GM19397 (cell line): ENCODE results near the gene OSBP2.

Source experiments
- ATAC-seq: cut with Tn5 transposase; IDR thresholded peaks from one replicate; pipeline ENCODE4 v1.9.1; 2021; ENCODE audit warnings: mild to moderate bottlenecking, moderate library complexity; ENCODE audit not compliant: unreplicated experiment

Gene OSBP2

DNA sequence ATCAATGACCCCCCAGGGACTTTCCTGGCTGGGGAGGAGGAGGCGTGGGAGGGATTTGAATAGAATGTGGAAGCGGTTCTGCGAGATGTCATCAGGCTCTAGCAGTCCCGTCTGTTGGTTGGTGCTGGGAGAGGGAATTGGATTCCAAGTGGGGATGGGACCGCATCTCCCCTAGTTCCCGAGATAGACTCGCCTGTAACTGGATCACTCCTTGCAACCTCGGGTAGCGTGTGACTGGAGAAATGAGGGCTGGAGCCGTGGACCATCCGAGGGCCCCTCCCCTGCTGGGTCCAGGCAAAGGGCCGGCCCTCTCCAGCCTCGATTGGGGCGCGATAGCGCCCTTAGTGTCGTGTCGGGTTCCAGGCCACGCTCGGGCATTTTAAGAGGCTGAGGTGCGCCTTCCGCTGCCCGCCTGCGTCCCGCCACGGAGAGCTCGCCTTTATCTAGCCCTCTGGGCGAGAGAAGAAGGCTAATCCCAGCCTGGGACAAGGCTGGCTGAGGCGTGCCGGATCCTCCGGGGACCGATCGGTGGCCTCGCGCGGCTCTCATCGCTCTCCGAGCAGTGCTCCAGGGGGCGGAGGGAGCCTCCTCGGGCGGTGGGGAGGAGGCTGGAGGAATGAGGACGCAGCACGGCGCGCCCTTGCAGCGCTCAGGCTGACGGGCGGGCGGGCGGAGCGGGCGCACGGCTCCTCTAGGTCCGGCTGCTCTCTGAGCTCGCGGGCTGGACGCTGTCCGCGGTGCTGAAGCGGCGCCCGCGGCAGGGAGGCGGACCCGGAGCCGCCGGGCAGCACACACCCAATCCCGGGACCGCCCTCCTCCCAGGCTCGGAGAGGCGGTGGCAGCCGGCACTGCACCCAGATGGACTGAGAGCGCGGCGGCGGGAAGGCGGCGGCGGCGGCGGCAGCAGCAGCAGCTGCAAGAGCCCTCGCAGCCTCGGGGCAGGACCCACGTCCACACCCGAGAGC is 107.8 kb downstream of the OSBP2 start:
- ATAC-seq = no peak

DNA sequence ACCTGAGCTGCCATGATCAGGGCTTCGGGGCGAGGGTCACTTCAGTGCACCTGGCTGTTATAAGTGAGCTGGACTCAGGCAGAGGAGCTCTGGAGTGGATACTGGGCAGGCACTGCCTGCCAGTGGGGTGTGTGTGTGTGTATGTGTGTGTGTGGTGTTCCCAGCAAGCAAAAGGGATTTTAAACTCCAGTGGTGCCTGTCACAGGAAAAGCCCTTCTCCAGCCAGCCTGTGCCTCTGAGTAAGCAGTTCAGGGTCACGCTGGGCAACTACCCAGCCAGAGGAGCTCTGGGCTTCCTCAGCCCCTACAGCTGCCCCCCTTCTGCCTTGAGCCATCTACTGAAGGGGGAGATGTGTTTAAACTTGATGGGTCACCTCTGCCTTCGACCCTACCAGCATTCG is 109.0 kb downstream of the OSBP2 start:
- ATAC-seq = no peak

DNA sequence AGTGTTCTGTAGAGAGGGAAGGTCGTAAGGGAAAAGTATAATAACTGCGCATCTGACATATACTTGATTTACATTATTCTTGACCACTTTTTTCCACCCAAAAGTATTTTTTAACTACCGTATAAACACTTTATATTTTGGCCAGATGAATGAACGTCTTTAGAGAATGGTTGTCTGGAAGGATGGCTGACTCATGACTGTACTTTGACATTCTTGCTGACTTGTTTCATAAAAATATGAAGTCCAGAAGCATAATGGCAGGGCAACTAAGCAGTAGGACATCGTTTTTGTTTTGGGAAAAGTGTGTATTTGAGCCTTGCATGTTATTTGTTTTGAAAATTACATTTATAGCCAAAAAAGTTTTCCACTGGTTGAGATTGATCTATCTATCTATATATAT is 110.0 kb downstream of the OSBP2 start:
- ATAC-seq = no peak

DNA sequence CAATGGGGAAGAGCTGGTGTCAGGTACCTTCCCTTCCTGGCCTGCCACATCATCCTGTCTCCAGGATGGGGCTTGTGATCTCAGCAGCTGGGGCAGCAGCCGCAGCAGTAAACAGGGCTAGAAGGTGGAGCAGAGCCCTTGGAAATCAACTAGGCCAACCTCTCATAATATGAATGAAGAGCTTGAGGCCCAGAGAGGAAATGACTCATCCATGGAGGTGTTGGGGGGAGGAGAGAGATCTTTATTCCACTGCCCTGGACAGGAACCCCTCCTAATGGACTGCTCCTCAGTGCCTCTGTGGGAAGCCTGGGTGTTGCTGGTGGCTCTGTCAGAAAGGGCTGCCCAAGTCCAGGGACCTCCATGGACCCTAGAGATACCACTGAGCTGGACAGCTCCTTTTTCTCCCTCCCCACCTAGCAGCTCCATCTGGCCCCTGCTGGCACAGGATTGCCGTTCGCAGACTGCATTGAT is 111.8 kb downstream of the OSBP2 start:
- ATAC-seq = no peak

DNA sequence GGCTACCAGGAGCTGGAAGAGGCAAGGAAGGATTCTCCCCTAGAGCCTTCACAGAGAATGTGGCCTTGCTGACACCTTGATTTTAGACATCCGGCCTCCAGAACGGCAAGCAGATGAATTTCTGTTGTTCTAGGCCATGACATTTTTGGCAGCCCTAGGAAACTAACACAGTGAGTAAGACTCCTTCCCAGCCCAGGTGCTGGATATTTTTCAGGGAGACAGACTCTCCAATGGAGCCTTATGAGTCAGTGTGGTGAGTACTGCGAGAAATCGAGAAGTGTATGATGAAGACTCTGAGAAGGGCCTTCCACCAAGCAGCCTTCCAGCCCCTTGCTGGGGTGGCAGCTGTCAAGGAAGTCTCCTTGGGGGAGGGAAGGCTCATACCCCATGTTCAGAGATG is 114.4 kb downstream of the OSBP2 start:
- ATAC-seq = no peak

DNA sequence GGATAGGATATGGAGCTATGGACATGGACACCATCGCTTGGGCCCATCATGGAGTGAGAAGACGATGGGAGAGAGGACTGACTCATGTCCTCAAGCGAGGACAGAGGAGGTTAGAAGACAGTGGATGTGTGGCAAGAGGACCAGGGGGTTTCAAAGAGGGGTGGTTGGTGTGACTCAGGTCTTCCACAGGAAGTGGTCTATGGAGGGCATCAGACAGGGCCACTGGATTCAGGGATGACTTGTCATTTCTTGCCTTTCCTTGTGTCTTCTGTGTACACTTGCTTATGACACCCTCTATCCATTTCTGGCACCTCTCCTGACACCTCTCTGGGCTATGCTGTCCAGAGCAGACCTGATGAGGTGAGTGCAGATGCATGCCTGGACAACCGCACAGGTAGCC is 115.4 kb downstream of the OSBP2 start:
- no peak for ATAC-seq

DNA sequence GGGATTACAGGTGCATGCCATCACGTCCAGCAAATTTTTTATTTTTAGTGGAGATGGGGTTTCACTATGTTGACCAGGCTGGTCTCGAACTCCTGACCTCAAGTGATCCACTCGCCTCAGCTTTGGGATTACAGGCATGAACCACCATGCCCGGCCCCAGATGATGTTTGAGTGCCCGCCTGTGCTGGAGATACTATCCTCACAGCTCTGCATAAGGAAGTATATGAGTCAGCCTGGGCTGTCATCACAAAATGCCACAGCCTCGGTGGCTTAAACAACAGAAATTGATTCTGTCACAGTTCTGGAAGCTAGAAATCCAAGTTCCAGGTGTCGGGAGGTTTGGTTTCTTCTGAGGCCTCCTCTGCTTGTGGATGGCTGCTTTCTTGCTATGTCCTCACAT is 119.3 kb downstream of the OSBP2 start:
- no peak for ATAC-seq

DNA sequence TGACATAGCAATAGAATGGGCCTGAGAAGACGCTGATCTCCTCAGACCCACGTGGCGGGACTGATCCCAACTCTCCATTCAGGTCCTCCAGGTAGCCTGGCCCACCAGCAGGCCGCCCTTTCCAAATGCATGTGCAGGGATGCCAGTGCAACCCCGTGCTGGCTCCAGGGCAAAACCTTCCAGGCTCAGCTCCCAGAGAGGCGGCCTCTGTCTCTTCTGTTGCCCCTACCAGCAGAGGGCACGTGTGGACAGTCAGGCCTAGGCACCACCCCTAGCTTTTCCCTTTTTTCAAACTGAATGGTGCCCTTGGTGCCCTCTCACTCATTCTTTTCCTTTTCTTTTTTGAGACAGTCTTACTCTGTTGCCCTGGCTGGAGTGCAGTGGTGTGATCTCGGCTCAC is 121.7 kb downstream of the OSBP2 start:
- ATAC-seq = no peak

DNA sequence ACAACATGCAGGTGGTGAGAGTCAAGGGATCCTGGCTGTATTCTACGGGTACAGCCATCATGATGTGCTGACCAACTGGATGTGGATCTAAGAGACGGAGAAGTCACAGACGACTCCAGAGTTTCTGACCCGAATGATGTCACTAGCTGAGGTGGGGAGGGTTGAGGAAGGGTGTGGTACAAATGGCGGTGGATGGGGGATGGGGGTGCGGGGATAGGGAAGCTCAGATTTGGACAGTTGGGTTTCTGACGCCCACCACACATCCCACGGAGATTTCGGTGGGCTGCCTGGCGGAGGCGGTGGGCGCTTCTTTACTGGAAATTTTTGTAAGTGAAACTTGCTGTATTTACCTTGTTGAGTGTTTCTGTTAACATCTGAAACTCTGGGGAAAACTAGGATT is 126.7 kb downstream of the OSBP2 start:
- no peak for ATAC-seq

DNA sequence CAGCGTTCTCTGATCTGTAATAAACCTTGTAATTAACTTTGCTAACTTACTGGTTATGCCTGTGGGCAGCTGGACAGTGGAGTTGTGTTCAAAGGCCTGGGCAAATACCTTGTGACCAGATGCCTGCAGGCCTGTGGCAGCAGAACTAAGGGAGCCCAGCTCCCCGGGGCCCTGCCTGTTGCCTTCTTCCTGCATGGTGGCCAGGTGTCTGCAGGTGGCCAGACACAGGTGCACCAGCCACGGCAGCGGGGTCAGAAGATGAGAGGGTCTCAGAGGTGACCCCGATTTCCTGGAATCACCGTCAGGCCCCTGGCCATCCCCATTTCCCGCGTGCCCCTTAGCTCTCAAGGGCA is 127.2 kb downstream of the OSBP2 start:
- no peak for ATAC-seq

DNA sequence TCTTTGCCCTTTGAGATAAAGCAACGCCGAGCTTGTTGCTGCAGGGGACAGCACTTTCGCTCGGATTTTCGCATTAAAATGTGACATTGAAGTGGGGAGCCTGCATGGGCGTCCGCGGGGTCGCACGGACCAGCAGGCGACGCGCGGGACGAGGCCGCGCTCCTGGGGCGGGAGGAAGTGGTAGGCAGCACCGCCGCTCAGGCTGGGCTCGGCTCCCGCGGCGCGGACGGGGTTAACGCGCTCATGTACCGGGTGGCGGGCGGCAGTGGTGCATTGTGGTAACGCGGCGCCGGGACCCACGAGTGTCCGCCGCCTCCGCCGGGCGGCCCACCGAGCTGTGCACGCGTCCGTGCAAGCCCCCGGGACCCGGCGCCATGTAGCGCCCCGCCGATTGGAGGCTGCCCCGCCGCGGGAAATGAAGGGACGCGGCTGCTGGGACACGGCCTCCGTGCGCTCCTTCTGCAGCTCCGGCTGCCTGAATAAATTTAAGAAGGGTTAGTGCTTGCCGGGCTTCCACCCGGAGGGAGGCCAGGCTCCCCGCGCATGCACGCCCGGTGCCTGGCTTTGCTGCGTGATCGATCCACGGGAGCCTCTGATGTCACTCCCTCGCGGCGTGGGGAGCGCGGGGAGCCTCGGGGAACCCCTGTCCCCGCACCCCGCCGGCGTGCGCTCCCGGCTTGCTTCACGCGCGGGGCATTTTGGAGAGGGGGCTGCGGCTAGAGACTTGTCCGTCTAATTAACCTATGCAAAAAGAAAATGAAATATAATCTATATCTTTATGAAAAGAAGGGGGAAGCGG is 127.7 kb downstream of the OSBP2 start:
- no peak for ATAC-seq

DNA sequence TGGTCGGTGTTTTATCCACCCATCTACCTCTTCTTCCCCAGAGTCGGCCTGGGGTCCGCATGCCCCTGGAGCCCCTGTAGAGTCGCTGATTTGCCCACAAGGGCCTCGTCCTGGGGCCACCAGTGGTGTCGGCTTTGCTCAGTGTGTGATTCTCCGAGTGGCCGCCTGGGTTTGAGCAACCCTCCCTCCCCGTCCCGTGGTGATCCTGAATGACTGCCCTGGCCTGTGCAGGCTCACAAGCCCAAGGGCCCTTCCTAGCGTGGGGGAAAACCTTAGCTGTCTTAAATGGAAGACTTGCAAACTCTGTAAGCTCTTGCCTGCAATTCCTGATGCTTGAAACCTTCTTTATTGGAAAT is 128.3 kb downstream of the OSBP2 start:
- no peak for ATAC-seq

DNA sequence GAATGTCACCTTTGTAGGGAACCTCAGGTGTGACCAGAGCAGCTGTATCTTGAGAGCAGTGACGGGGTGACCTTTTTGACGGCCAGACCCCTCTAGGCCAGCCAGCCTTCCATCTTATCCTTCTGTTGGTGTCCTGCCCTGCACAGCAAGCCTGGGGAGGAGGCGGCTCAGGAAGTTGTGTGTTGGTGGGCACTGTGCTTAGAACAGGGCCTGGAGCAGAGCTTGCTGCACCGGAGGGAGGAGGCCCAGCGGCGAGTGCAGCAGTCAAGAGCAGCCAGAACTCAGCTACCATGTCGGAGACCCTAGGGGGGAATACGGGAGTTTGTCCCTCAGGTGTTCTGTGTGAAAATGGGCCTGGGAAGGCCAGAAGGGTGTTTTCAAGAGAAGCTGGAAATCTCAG is 129.4 kb downstream of the OSBP2 start:
- no peak for ATAC-seq

DNA sequence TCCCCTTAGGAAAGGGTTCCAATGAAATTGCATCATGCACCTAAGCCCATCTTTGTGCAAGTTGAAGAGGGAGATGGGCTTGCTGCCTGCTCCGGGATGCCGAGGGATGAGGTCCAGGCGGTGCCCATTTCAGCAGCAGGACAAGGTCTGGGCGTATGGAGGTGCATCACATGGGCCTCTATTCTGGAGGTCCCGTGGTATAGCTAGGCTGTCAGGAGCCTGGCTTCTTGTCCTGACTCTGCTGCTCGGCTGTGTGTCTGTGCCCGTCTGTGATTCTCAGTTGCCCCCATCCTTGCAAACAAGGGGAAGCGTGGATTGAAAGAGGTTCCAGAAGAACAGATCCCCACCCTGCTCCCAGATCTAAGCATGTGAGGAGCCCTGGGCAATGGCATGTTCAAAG is 130.0 kb downstream of the OSBP2 start:
- no peak for ATAC-seq

DNA sequence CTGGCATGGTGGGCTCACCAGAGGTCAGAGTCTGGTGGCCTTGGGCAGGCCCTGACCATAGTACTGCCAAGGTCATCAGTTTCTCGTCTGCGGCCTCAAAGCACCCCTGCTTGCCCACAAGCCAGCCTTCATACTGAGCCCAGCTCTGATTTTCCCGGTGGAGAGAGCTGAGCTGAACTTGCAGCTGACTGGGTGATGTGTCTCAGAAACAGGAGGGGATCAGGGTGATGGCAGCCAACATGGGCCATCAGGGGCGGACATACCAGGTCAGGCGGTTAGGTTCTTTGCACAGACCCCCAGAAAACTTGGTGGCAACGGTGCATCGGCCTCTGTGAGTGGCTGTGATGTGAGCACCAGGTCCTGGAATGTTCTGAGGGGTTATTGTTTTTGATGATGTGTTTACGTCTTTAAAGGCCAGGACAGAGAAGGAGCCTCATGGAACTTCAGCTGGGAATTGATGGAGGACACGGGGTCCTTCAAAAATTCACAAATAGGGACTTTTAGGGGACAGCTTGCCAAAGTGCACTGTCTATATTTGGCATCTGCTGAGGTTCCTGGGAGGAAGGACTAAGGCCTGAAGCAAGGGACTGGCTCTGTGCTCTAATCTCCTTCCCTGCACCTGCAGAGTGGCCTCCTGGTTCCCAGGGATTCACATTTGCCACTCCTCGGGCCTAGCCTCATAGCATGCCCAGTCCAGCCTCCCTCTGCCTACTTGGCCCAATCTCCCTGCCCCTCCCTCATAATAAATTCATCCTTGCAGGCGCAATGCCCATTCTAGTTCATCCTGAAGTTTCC is 131.2 kb downstream of the OSBP2 start:
- ATAC-seq = no peak

DNA sequence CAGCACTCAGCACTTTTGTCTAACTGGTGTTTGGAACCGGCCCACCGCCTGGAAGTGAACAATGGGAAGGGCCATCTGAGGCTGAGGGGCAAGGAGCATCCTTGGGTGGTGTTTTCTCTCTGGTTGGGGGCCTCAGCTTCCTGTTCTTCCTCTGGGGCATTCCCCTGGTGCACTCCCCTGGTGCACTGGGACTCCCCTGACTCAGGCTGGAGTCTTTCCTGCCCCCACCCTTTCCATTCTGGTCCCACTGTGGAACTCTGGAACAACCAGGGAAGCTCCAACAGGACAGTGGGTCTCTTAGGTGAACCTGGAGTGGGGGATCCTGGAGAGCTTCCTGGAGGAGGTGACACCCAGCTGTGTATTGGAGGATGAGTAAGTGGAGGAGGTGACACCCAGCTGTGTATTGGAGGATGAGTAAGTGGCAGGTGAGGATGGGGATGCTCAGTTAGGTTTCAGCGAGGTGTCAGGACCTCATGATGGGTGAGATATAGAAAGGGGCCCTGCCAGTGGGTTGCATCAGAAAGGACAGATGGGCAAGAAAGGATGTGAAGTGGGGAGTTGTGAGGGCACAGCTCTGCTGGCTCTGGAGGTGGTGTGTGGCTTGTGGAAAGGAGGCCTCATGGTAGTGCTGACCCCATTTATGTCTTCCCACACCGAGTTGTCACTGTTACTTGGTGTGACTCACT is 132.1 kb downstream of the OSBP2 start:
- ATAC-seq = no peak

DNA sequence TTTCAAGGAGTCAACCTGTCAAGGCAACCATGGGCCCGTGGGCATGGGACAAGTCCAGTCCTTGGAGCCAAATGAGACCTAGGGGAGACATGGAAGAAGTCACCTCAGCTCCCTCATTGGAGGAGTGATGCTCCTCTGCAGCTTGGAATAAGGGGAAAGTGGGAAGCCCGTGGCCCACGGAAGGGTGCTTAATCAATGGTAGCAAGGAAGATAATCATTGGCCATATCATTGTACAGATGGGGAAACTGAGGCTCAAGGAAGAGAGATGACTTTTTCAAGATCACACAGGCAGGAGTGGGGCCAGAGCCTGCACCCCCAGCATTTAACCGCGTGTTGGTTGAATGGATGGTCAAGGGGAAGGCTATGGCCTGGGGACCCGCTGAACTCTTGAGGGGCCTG is 133.0 kb downstream of the OSBP2 start:
- no peak for ATAC-seq

DNA sequence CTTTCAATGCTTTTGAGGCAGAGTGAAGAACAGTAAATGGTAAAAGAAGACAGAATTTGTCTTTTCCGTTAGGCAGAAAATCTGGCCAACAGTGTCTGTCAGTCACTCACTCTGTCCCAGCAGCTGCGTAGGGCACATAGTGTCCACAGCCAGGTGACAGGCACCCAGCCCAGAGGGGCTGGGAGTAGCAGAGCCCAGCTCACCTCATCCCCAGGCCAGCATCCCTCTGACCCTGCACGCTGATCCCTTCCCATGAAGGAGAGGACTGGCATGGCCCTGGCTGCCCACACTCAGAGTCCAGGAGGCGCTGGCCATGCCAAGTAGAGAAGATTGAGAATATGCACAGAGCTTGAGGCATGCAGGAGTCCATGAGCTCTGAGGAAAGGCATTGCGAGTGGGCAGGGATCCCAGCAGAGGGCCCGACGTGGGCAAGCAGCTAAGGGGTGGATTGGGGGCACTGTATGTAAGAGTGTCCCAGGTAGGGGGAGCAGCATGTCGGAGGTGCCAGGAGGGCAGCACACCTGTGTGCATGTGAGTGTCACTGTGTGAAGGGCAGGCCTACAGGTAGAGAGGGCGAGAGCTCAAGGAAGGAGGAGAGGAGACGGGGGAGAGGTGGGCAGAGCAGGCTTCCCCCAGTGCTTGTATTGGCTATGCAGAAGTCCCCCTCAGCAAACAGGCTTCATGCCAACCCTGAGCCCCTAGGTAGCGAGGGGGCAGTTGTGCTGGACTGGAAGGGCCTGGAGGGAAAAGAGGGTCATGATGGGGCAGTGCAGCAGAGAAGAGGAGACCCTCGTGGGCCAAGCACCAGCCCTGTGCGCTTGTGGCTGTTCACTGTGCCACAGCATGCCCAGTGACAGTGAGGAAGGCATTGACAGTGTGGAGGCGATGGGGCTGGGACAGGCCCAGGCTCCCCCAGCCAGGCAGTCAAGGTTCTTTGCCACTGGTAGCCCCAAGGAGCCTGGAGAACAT is 133.8 kb downstream of the OSBP2 start:
- ATAC-seq = no peak

DNA sequence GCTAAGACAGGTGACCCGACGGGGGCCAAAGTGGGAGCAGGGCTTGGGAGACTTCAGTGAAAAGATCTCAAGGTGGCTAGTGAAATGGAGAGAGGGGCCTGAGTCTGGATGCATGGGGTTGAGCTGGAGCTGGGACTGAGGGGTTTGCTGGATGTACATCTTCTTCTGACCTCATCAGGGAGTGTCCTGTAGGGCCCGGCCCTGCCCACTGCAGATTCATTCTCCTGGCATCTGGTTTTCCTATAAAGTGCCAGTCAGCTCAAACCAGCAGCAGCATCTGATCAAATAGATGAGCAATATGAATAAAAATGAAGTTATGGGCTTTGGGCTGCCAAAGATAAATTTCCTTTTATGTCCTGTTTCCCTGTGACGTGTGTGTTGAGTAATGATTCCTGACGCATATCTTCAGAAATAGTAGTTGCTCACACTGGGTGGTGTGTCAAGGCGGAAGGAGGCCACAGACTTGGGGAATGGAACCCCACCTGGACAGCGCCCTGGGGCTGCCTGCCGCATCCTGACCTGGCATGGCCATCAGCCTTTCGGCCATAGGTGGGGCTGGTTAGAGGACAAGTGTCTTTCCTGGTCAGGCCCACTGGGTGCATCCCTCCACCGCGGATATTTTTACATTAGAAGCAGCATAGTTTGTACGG is 135.4 kb downstream of the OSBP2 start:
- ATAC-seq = no peak
